SU-DHL-6 (cell line): ENCODE results near the gene RNF157.

ENCODE experiments used
- H2AFZ ChIP-seq: fragments of 200-600 bp; sonication (generic); 2 replicates; pipeline ENCODE4 v1.6.1; 2014; ENCODE audit warnings: low read depth, mild to moderate bottlenecking, moderate library complexity, mixed read lengths, antibody characterized with exemption, low read length; ENCODE audit not compliant: severe bottlenecking
- H3F3A ChIP-seq: fragments of 200-600 bp; shearing (Covaris generic); 2 replicates; pipeline ENCODE4 v1.6.0; 2016; ENCODE audit warnings: antibody characterized with exemption, mild to moderate bottlenecking; ENCODE audit not compliant: insufficient read depth
- H3K27ac ChIP-seq: fragments of 200-600 bp; sonication (generic); 2 replicates; pipeline ENCODE4 v1.5.1; 2016; ENCODE audit warnings: low read depth, mild to moderate bottlenecking, low read length, moderate library complexity, mixed read lengths
- H3K27me3 ChIP-seq: fragments of 200-600 bp; sonication (generic), shearing (Covaris generic); 2 replicates; pipeline ENCODE4 v1.6.0; 2014; ENCODE audit warnings: mild to moderate bottlenecking, low read length
- H3K36me3 ChIP-seq: fragments of 200-600 bp; sonication (generic); 2 replicates; pipeline ENCODE4 v1.6.1; 2014; ENCODE audit warnings: mild to moderate bottlenecking, low read length, mixed read lengths
- H3K4me2 ChIP-seq: fragments of 300-600, 200-600 bp; shearing (Covaris generic), sonication (generic); 2 replicates; pipeline ENCODE4 v1.6.0; 2014; ENCODE audit warnings: low read length, low read depth, mild to moderate bottlenecking; ENCODE audit not compliant: poor library complexity, severe bottlenecking
- H3K4me3 ChIP-seq: fragments of 200-600 bp; sonication (generic); 2 replicates; pipeline ENCODE4 v1.5.1; 2014; ENCODE audit warnings: antibody characterized with exemption, low read length, mild to moderate bottlenecking, mixed read lengths; ENCODE audit not compliant: insufficient read depth, poor library complexity, severe bottlenecking
- H3K79me2 ChIP-seq: fragments of 200-600 bp; sonication (generic); 2 replicates; pipeline ENCODE4 v1.6.1; 2014; ENCODE audit warnings: mild to moderate bottlenecking, low read length, moderate library complexity; ENCODE audit not compliant: insufficient read depth
- H3K9ac ChIP-seq: fragments of 200-600 bp; sonication (generic); 2 replicates; pipeline ENCODE4 v1.7.0; 2014; ENCODE audit warnings: mild to moderate bottlenecking, low read length
- H3K9me2 ChIP-seq: fragments of 200-600 bp; sonication (generic); replicated peaks from 2 replicates; pipeline ENCODE4 v1.6.1; 2014; ENCODE audit warnings: low read length; ENCODE audit not compliant: insufficient read depth
- H3K9me3 ChIP-seq: fragments of 200-600 bp; sonication (generic); 2 replicates; pipeline ENCODE4 v1.6.1; 2014; ENCODE audit warnings: low read length, mixed read lengths; ENCODE audit not compliant: insufficient read depth
- H4K20me1 ChIP-seq: fragments of 200-600 bp; sonication (generic); 2 replicates; pipeline ENCODE4 v1.6.1; 2014; ENCODE audit warnings: low read depth, mild to moderate bottlenecking, antibody characterized with exemption, low read length, moderate library complexity, mixed read lengths
- EZH2phosphoT487 ChIP-seq: fragments of 200-600 bp; sonication (generic), shearing (Covaris generic); conservative IDR thresholded peaks from 2 replicates; pipeline ENCODE4 v1.6.1; 2018; ENCODE audit warnings: mild to moderate bottlenecking, antibody characterized with exemption, low read length, moderate library complexity, mixed read lengths
- TF ChIP-seq, protein P1 (sequence below): fragments of 200-600 bp; sonication (generic); IDR thresholded peaks from one replicate; pipeline ENCODE4 v1.5.1; 2017; ENCODE audit warnings: antibody characterized with exemption, mild to moderate bottlenecking, low read length, moderate library complexity; ENCODE audit not compliant: insufficient read depth, poor library complexity, severe bottlenecking

Gene RNF157

DNA sequence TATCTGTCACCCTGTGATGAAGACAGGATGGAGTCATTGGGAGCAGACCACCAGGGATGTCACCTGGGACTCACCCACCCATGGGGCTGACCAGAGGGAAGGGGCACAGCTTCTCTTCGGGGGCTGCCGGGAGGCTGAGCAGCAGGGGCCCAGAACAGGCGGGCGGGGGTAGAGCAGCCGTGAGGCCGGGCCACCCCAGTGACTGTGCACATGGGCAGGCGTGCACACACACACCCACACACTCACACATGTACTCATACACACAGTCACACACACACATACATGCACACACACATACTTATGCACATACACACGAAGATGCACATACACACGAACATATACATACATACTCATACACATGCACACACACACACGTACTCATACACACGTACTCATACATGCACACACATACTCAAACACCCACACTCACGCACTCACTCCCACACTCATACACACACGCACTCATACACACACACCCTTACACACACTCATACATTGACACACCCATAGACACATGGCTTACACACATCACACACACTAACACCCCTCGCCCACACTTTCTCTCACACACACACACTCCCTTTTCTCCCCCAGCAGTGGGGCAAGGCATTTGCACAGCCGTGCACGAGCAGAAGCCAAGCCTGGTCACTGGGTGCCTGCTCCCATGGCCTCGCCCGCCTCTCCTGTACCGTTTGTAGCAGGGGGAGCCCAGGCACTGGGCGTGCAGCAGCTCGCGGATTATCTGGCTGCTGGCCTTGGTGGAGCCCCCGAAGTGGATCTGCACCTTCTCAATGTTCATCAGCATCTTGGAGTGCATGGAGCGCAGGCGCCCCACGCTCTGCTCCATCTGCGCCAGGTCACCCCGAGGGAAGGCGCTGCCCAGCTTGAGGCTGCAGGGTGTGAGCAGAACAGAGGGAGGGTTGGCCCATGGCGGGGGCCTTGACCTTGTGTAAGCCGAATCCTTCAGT is 37.3 kb upstream of the RNF157 start:
- no peak overlapping the region for H2AFZ ChIP-seq
- H3K9ac ChIP-seq: no peak overlapping the region
- no peaks in the 10 kb centered on the region for H3K9me3 ChIP-seq
- TF ChIP-seq, protein P1, sequence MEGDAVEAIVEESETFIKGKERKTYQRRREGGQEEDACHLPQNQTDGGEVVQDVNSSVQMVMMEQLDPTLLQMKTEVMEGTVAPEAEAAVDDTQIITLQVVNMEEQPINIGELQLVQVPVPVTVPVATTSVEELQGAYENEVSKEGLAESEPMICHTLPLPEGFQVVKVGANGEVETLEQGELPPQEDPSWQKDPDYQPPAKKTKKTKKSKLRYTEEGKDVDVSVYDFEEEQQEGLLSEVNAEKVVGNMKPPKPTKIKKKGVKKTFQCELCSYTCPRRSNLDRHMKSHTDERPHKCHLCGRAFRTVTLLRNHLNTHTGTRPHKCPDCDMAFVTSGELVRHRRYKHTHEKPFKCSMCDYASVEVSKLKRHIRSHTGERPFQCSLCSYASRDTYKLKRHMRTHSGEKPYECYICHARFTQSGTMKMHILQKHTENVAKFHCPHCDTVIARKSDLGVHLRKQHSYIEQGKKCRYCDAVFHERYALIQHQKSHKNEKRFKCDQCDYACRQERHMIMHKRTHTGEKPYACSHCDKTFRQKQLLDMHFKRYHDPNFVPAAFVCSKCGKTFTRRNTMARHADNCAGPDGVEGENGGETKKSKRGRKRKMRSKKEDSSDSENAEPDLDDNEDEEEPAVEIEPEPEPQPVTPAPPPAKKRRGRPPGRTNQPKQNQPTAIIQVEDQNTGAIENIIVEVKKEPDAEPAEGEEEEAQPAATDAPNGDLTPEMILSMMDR: no peak
- no peak for TF ChIP-seq EZH2phosphoT487
- H3K4me2 ChIP-seq: no peak overlapping the region
- H3K36me3 ChIP-seq: no peaks in the 10 kb centered on the region
- H4K20me1 ChIP-seq: no peaks in the 10 kb centered on the region
- peaks cover 12% of the 10 kb centered on the region for H3F3A ChIP-seq
- H3K79me2 ChIP-seq: no peaks in the 10 kb centered on the region
- H3K4me3 ChIP-seq: no peak overlapping the region
- H3K9me2 ChIP-seq: no peaks in the 10 kb centered on the region
- no peaks in the 10 kb centered on the region for H3K27me3 ChIP-seq
- H3K27ac ChIP-seq: no peak overlapping the region

GRCh38 chr17:76276461-76277299 is 36.4 kb upstream of the RNF157 start:
- Histone ChIP-seq H3K27me3 (no peaks in the 10 kb centered on the region), H3K27ac (peak overlapping the region; percentile 98), H2AFZ (no peak overlapping the region), H3K79me2 (no peaks in the 10 kb centered on the region), H3K9me3 (no peaks in the 10 kb centered on the region), H3K9me2 (no peaks in the 10 kb centered on the region), H4K20me1 (no peaks in the 10 kb centered on the region), H3K9ac (peak overlapping the region; percentile 13; the same call in 1 of the 2 replicates), H3F3A (peaks cover 17% of the 10 kb centered on the region), H3K4me2 (peak overlapping the region; percentile 19), H3K36me3 (no peaks in the 10 kb centered on the region), H3K4me3 (no peak overlapping the region)
- TF ChIP-seq, protein P1: no peak
- TF ChIP-seq EZH2phosphoT487: no peak

DNA sequence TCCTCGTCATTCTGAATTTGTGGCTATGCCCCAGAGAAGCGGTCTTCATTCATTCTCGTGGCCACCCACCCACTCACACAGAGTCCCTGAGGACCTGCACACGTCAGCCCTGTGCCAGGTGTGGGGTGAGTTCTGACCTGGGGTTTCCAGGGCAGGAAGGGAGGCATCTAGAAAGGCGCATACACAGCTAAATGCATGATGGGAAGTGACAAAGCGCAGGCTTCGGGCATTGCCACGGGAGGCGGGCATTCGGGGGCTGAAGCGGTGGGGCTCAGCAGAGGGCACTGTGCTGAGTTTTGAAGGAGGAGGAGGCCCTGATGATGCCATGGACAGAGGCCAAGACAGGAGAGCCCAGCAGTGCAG is 35.8 kb upstream of the RNF157 start:
- H3K79me2 ChIP-seq: no peaks in the 10 kb centered on the region
- peak overlapping the region; percentile 19 for H3K4me2 ChIP-seq
- H2AFZ ChIP-seq: no peak overlapping the region
- no peaks in the 10 kb centered on the region for H4K20me1 ChIP-seq
- peak overlapping the region; percentile 98 for H3K27ac ChIP-seq
- no peak overlapping the region for H3K4me3 ChIP-seq
- H3K9ac ChIP-seq: peak overlapping the region; percentile 13; the same call in 1 of the 2 replicates
- H3K36me3 ChIP-seq: no peaks in the 10 kb centered on the region
- H3F3A ChIP-seq: peaks cover 24% of the 10 kb centered on the region
- H3K9me3 ChIP-seq: no peaks in the 10 kb centered on the region
- TF ChIP-seq EZH2phosphoT487: no peak
- TF ChIP-seq, protein P1: no peak
- no peaks in the 10 kb centered on the region for H3K9me2 ChIP-seq
- H3K27me3 ChIP-seq: no peaks in the 10 kb centered on the region
